Type B pancreatic cell (in vitro differentiated cells): Measurements from ENCODE around the gene CLCF1. TPM values are rescaled to one million over a fixed set of nuclear protein-coding genes. Genes with fewer than 3 reads are reported as not detected.

Experiments used
- DNase-seq: peaks from one replicate; pipeline ENCODE4 v3.0.0; 2021; ENCODE audit warnings: mixed read lengths; ENCODE audit not compliant: unreplicated experiment; ENCODE audit errors: extremely low spot score
- H3K27ac Mint-ChIP-seq: 2 replicates; pipeline ENCODE4 v1.8.0; 2021; ENCODE audit warnings: mild to moderate bottlenecking, mixed read lengths
- H3K27me3 Mint-ChIP-seq: 2 replicates; pipeline ENCODE4 v1.8.0; 2021; ENCODE audit warnings: mixed read lengths
- H3K36me3 Mint-ChIP-seq: 2 replicates; pipeline ENCODE4 v1.8.0; 2021; ENCODE audit warnings: mixed read lengths
- H3K4me1 Mint-ChIP-seq: one replicate; pipeline ENCODE4 v1.8.0; 2021; ENCODE audit warnings: mixed read lengths; ENCODE audit not compliant: unreplicated experiment
- H3K4me3 Mint-ChIP-seq: 2 replicates; pipeline ENCODE4 v1.8.0; 2021; ENCODE audit warnings: mild to moderate bottlenecking, mixed read lengths
- H3K9me3 Mint-ChIP-seq: 2 replicates; pipeline ENCODE4 v1.8.0; 2021; ENCODE audit warnings: mixed read lengths
- total RNA-seq: library from RNA; stranded (reverse); gene quantifications from 2 replicates; pipeline ENCODE4 v1.2.1, GENCODE V29; 2021; ENCODE audit warnings: low replicate concordance
- TF ChIP-seq, protein P1 (sequence below): fragments of 200-600 bp; sonication (generic); conservative IDR thresholded peaks from 2 replicates; pipeline ENCODE4 v1.5.0; 2021; ENCODE audit warnings: antibody characterized with exemption, mild to moderate bottlenecking

Gene CLCF1
- total RNA-seq, 1 donor from 2014 or later, result 3.2 TPM

DNA sequence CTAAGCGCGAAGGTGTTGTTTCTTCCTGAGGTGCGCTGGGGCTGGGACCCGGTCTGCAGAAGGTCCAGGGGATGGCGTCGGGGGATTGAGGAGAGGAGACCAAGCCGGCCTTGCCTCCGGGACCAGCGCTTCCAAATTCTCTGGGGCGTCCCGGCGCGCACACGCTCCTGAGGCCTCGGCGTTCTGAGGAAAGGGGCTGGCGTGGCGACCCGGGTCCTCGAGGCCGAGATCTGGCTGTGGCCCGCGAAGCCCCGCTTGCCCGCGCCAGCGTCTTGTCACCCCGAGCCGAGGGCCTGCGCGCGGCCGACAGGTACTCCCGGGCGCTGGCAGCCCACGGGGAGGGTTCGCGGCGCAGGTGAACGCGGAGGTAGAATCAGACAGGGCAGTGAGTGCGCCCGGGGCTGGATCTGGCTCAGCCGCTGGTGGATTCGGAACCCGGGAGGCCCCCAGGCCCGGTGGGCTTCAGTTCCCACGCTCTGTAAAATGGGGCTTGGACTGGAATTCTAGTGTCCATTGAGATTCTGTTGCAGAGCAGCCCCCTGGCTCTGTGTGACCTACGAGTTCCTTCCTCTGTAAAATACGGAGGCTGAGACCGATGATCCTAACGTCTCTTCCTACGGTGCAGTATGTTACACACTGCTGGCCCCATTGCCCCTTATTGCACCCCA, 55.4 kb downstream of the CLCF1 start:
- H3K27me3 Mint-ChIP-seq, result peaks cover 3% of the 10 kb centered on the region
- peaks cover 13% of the 10 kb centered on the region for H3K4me1 Mint-ChIP-seq
- TF ChIP-seq, protein P1, sequence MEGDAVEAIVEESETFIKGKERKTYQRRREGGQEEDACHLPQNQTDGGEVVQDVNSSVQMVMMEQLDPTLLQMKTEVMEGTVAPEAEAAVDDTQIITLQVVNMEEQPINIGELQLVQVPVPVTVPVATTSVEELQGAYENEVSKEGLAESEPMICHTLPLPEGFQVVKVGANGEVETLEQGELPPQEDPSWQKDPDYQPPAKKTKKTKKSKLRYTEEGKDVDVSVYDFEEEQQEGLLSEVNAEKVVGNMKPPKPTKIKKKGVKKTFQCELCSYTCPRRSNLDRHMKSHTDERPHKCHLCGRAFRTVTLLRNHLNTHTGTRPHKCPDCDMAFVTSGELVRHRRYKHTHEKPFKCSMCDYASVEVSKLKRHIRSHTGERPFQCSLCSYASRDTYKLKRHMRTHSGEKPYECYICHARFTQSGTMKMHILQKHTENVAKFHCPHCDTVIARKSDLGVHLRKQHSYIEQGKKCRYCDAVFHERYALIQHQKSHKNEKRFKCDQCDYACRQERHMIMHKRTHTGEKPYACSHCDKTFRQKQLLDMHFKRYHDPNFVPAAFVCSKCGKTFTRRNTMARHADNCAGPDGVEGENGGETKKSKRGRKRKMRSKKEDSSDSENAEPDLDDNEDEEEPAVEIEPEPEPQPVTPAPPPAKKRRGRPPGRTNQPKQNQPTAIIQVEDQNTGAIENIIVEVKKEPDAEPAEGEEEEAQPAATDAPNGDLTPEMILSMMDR, result no peak
- peak; percentile 73 for DNase-seq
- peak overlapping the region; percentile 98 for H3K4me3 Mint-ChIP-seq
- peak overlapping the region; percentile 97 for H3K27ac Mint-ChIP-seq
- H3K9me3 Mint-ChIP-seq, result no peaks in the 10 kb centered on the region
- H3K36me3 Mint-ChIP-seq, result no peaks in the 10 kb centered on the region

DNA sequence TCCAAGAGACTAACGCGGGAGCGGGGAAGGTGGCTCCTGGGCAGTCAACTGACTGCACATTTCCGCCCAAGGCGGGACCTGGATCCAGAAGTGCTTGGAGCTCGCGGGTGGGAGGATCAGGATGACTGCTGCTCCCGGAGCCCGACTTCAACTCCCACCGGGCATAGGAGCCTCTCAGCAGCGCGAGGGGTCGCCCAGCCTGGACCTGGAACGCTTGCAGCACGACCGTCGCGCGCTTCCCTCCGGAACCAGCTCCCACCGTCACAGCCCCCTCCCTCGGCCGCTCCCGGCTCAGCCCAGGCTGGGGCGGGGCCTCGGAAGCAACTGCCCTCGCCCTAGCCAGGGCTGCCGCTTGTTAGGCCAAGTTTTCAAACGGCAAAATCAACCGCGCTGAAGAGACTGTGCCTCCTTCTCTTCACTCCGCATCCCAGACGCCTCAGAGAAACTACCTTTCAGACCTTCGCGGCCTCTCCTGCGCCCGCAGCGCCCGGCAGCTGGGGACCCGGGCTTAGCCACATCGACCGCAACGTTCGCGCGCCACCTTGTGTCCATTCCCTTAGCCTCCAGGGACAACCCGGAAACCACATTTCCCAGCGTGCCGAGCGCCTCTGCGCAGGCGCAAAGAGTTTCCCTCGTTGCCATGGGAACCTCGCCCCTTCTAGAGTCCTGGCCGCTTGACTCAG, 56.1 kb downstream of the CLCF1 start:
- H3K4me3 Mint-ChIP-seq, result peak overlapping the region; percentile 98
- peaks cover 17% of the 10 kb centered on the region for H3K4me1 Mint-ChIP-seq
- TF ChIP-seq, protein P1, result peak; percentile 97
- no peaks in the 10 kb centered on the region for H3K9me3 Mint-ChIP-seq
- no peaks in the 10 kb centered on the region for H3K36me3 Mint-ChIP-seq
- peaks cover 3% of the 10 kb centered on the region for H3K27me3 Mint-ChIP-seq
- DNase-seq, result peak; percentile 99
- H3K27ac Mint-ChIP-seq, result peak overlapping the region; percentile 97

- Mint-ChIP-seq H3K36me3 (no peaks in the 10 kb centered on the region), H3K4me1 (peaks cover 19% of the 10 kb centered on the region), H3K27ac (peak overlapping the region; percentile 97), H3K9me3 (no peaks in the 10 kb centered on the region), H3K27me3 (peaks cover 3% of the 10 kb centered on the region), H3K4me3 (peak overlapping the region; percentile 98)
- TF ChIP-seq, protein P1, result no peak
- no peak for DNase-seq
These were observed 56.6 kb downstream of the CLCF1 start for GRCh38 chr11:67316882-67317204.

GRCh38 chr11:67315325-67315909, 58.0 kb downstream of the CLCF1 start:
- TF ChIP-seq, protein P1, result no peak
- no peaks in the 10 kb centered on the region for H3K9me3 Mint-ChIP-seq
- H3K4me3 Mint-ChIP-seq, result peak overlapping the region; percentile 78
- H3K27ac Mint-ChIP-seq, result peak overlapping the region; percentile 81
- peaks cover 3% of the 10 kb centered on the region for H3K27me3 Mint-ChIP-seq
- H3K36me3 Mint-ChIP-seq, result no peaks in the 10 kb centered on the region
- no peak for DNase-seq
- H3K4me1 Mint-ChIP-seq, result peaks cover 19% of the 10 kb centered on the region

GRCh38 chr11:67314218-67314617, 59.2 kb downstream of the CLCF1 start:
- H3K9me3 Mint-ChIP-seq, result no peaks in the 10 kb centered on the region
- H3K4me3 Mint-ChIP-seq, result peak overlapping the region; percentile 6
- H3K27ac Mint-ChIP-seq, result peak overlapping the region; percentile 97
- no peaks in the 10 kb centered on the region for H3K36me3 Mint-ChIP-seq
- peaks cover 3% of the 10 kb centered on the region for H3K27me3 Mint-ChIP-seq
- TF ChIP-seq, protein P1, result no peak
- peaks cover 19% of the 10 kb centered on the region for H3K4me1 Mint-ChIP-seq
- DNase-seq, result no peak

Other genes starting within 250 kb of the CLCF1 start
- 53.1 and 62.2 TPM in 2 replicates for gene GRK2, start 107.1 kb downstream of the CLCF1 start, total RNA-seq
- gene ANKRD13D, start 84.3 kb downstream of the CLCF1 start, total RNA-seq, result 70.5 and 80.9 TPM in 2 replicates
- gene SSH3, start 70.1 kb downstream of the CLCF1 start, total RNA-seq, result 32.0 and 40.9 TPM in 2 replicates
- 15.0 and 29.4 TPM in 2 replicates for gene POLD4, start 20.1 kb downstream of the CLCF1 start, total RNA-seq
- gene RAD9A, start 18.4 kb upstream of the CLCF1 start, total RNA-seq, result 29.5 and 41.2 TPM in 2 replicates
- gene PPP1CA, start 28.3 kb upstream of the CLCF1 start, total RNA-seq, result 137 TPM in 2 replicates
- gene TBC1D10C, start 30.5 kb upstream of the CLCF1 start, total RNA-seq, result 0.87 TPM in 1 of 2 replicates, not detected in the other
- gene CARNS1, start 42.1 kb upstream of the CLCF1 start, total RNA-seq, result 0.31 and 1.5 TPM in 2 replicates
- gene RPS6KB2, start 54.9 kb upstream of the CLCF1 start, total RNA-seq, result 55.5 and 57.0 TPM in 2 replicates
- gene PTPRCAP, start 64.1 kb upstream of the CLCF1 start, total RNA-seq, result 1.1 and 2.0 TPM in 2 replicates
- gene CORO1B, start 69.9 kb upstream of the CLCF1 start, total RNA-seq, result 77.4 and 90.2 TPM in 2 replicates
- not detected in 2 replicates for gene GPR152, start 79.1 kb upstream of the CLCF1 start, total RNA-seq
- not detected in 2 replicates for gene CABP4, start 81.8 kb upstream of the CLCF1 start, total RNA-seq
- 41.7 and 46.6 TPM in 2 replicates for gene TMEM134, start 95.7 kb upstream of the CLCF1 start, total RNA-seq
- 32.4 and 47.6 TPM in 2 replicates for gene AIP, start 109.4 kb upstream of the CLCF1 start, total RNA-seq
- gene PITPNM1, start 131.8 kb upstream of the CLCF1 start, total RNA-seq, result 50.4 and 51.7 TPM in 2 replicates
- gene CDK2AP2, start 134.6 kb upstream of the CLCF1 start, total RNA-seq, result 34.9 and 37.5 TPM in 2 replicates
- gene CABP2, start 149.8 kb upstream of the CLCF1 start, total RNA-seq, result not detected in 2 replicates
- gene GSTP1, start 210.2 kb upstream of the CLCF1 start, total RNA-seq, result 1,009 and 1,011 TPM in 2 replicates
- gene NDUFV1, start 233.3 kb upstream of the CLCF1 start, total RNA-seq, result 220 and 226 TPM in 2 replicates